Thyroid gland (tissue), 4 donors: Measurements from ENCODE around the gene LPP. TPM values are rescaled to one million over a fixed set of nuclear protein-coding genes. Genes with fewer than 3 reads are reported as not detected.
A peak's percentile ranks its signal among the peaks of the same experiment; 100 is the strongest.

Experiments used
- DNase-seq, 2 donors: peaks; one replicate each; pipeline ENCODE4 v3.0.0-alpha.2; 2019
- H3K27ac ChIP-seq, 3 donors: fragments of 200-600 bp; sonication (generic); 1 replicate in 2 of 3; 2 replicates in 1 of 3; pipeline ENCODE4 v1.5.1; 2016 to 2019; ENCODE audit warnings: mild to moderate bottlenecking in 1 of 3, moderate library complexity in 1 of 3
- H3K27me3 ChIP-seq: fragments of 200-600 bp; sonication (generic); one replicate; pipeline ENCODE4 v1.5.1; 2019
- H3K36me3 ChIP-seq, 2 donors: fragments of 200-600 bp; sonication (generic); one replicate each; pipeline ENCODE4 v1.5.1; 2016 to 2019
- H3K4me1 ChIP-seq, 2 donors: fragments of 200-600 bp; sonication (generic); one replicate each; pipeline ENCODE4 v1.5.1; 2017 to 2019
- H3K4me3 ChIP-seq, 3 donors: fragments of 200-600 bp; sonication (generic); replicated peaks in 1 of 3; 1 replicate in 2 of 3; 2 replicates in 1 of 3; pipeline ENCODE4 v1.5.1; 2016; ENCODE audit warnings: mild to moderate bottlenecking in 1 of 3
- H3K9me3 ChIP-seq: fragments of 200-600 bp; sonication (generic); one replicate; pipeline ENCODE4 v1.5.1; 2017
- CTCF ChIP-seq, 6 experiments: fragments of 200-600 bp in 3 of 6; fragments of 450-650 bp in 3 of 6; sonication (generic) in 3 of 6; IDR thresholded peaks; one replicate each; pipeline ENCODE4 v1.5.1; 2016 to 2019; ENCODE audit warnings: antibody characterized with exemption in 6 of 6, mild to moderate bottlenecking in 2 of 6, inconsistent platforms in 1 of 6, moderate library complexity in 1 of 6
- POLR2A ChIP-seq, 2 donors: fragments of 450-650 bp; IDR thresholded peaks; one replicate each; pipeline ENCODE4 v1.6.1; 2017; ENCODE audit warnings: antibody characterized with exemption in 2 of 2, mild to moderate bottlenecking in 2 of 2, moderate library complexity in 1 of 2
- WGBS, 2 donors: methylation state at CpG; one replicate each; pipeline ENCODE4 v1.1.5; 2017; 5-methylcytosine and 5-hydroxymethylcytosine counted together
- intact Hi-C: fragments of 100-400 bp; cut with DNase I; formaldehyde crosslinking; loops from one replicate; pipeline ENCODE4 v1.15.1; 2023
- total RNA-seq, 4 donors: library from RNA; depleted of rRNA; stranded (reverse); fragments of >200 nt; gene quantifications; one replicate each; pipeline ENCODE4 v1.2.3, GENCODE V29; 2016

LPP gene
- total RNA-seq, 4 donors from 2014 or later = 79.0 to 141 (median 82.8) TPM

DNA sequence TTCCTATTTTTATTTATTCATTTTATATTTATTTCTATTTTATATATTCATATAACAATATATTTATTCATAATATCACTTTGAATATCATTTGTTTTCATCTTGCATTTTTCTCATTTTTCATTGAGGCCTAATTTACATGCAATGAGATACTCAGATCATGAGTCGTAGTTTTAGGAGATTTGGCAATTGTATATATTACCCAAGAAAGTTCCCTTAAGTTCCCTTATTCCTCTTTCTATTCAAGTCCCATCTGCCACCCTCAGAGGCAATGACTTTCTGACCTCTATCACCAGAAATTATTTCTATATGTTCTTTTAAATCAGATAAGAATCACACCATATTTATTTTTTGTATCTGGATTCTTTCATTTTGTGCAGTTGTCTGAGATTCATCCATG is 688.7 kb downstream of the LPP start:
- no peak for DNase-seq
- Histone ChIP-seq H3K36me3 (no peaks in the 10 kb centered on the region), H3K27me3 (no peaks in the 10 kb centered on the region), H3K9me3 (no peaks in the 10 kb centered on the region), H3K4me3 (no peak overlapping the region), H3K4me1 (no peaks in the 10 kb centered on the region), H3K27ac (no peak overlapping the region)
- intact Hi-C loops = no loop called here
- TF ChIP-seq CTCF (IDR thresholded peaks at IDR 0.05) = no peak
- no peak for TF ChIP-seq POLR2A (IDR thresholded peaks at IDR 0.05)
- 90% methylated on average over 1 of the region's 1 CpG for WGBS, 2 donors

- Histone ChIP-seq H3K36me3 (no peaks in the 10 kb centered on the region), H3K9me3 (no peaks in the 10 kb centered on the region), H3K4me1 (no peaks in the 10 kb centered on the region), H3K27me3 (no peaks in the 10 kb centered on the region), H3K4me3 (no peak overlapping the region), H3K27ac (no peak overlapping the region)
- TF ChIP-seq CTCF (IDR thresholded peaks at IDR 0.05) (no peak), POLR2A (IDR thresholded peaks at IDR 0.05) (no peak)
- intact Hi-C loops = no loop called here
- DNase-seq = no peak
- 85 to 87% methylated on average over 1 of the region's 1 CpG for WGBS, 2 donors
Measured at GRCh38 chr3:188844096-188844495, 690.1 kb downstream of the LPP start.

GRCh38 chr3:188845514-188845913 is 691.6 kb downstream of the LPP start:
- Histone ChIP-seq H3K4me3 (no peak overlapping the region), H3K27ac (no peak overlapping the region), H3K27me3 (no peaks in the 10 kb centered on the region), H3K36me3 (no peaks in the 10 kb centered on the region), H3K9me3 (no peaks in the 10 kb centered on the region), H3K4me1 (no peaks in the 10 kb centered on the region)
- 92 to 93% methylated on average over 3 of the region's 3 CpGs for WGBS, 2 donors
- DNase-seq = no peak
- intact Hi-C loops = no loop called here
- no peak for TF ChIP-seq POLR2A (IDR thresholded peaks at IDR 0.05)
- TF ChIP-seq CTCF (IDR thresholded peaks at IDR 0.05) = no peak

DNA sequence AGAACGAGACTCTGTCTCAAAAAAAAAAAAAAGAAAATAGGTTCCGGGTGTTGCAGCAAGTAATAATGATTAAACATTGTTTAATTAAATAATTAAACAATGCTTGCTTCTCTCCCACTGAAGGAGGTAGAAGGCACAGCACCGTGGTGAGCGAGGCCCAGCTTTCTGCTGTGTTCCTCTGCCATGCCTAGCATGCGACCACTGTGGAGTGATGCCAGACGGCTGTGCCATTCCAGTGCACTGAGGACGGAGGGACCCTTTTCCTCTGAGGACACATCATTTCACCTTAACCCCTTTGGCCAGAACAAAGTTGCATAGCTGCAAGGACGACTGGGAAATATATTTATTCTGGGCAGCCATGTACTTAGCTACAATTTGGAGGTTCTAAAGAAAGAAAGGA is 695.0 kb downstream of the LPP start:
- H3K27me3 ChIP-seq = no peaks in the 10 kb centered on the region
- no peak for DNase-seq
- WGBS, 2 donors = 82 to 93% methylated on average over 8 of the region's 8 CpGs
- no peak overlapping the region for H3K4me3 ChIP-seq
- H3K36me3 ChIP-seq = no peaks in the 10 kb centered on the region
- H3K27ac ChIP-seq = no peak overlapping the region
- intact Hi-C loops = no loop called here
- H3K9me3 ChIP-seq = no peaks in the 10 kb centered on the region
- H3K4me1 ChIP-seq = no peaks in the 10 kb centered on the region
- TF ChIP-seq CTCF (IDR thresholded peaks at IDR 0.05) (no peak), POLR2A (IDR thresholded peaks at IDR 0.05) (no peak)

DNA sequence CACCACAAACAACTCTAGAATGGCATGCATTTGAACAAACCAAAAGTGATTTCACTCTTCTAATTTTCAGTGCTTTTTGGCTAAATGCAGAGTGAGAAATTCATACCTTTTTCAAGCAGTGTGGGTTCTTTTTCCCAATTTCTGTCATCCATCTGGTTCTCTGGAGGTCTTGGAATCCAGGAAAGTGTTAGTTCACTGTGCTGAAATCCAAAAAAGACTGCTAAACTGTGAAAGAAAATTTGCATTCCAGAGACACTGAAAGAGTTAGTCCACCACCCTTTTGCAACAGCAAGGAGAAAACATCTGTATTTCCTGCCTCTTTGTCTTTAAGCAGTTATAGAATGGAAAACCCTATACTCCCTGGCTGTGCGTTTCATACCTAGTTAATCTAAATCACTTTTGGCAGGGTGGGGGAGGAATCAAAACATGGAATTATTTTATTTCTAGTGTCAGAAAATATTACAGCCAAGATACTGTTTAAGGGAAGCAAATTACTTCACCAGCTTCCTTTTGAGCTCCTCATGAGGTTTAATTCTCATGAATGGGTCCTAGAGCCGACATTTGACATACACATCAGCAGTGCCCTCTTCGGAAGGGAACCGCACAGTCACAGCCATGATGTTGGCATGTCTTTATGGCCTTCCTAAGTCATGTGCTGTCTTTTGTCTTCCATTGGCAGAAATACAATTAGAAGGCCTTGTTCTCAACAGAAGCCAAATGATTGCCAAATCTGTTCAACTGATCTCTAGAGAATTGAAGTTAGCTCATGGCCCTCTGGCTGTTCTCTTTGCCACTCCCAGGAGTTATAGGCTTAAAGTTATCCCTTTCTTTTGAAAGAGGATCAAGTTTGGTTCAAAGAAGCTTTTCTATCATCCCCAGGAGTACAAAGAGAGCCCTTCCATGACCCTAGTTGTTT is 700.2 kb downstream of the LPP start:
- no peak for DNase-seq
- H3K4me3 ChIP-seq = no peak overlapping the region
- WGBS, 2 donors = 90 to 95% methylated on average over 4 of the region's 4 CpGs
- intact Hi-C loops = no loop called here
- no peaks in the 10 kb centered on the region for H3K36me3 ChIP-seq
- no peak for TF ChIP-seq CTCF (IDR thresholded peaks at IDR 0.05)
- no peak for TF ChIP-seq POLR2A (IDR thresholded peaks at IDR 0.05)
- peak overlapping the region in 1 of 3 donors; percentile 12 for H3K27ac ChIP-seq
- no peaks in the 10 kb centered on the region for H3K27me3 ChIP-seq
- H3K9me3 ChIP-seq = no peaks in the 10 kb centered on the region
- peaks cover 0 to 7% of the 10 kb centered on the region in 2 donors for H3K4me1 ChIP-seq
